Endothelial cell (in vitro differentiated cells): ENCODE measurements around the gene KLHL41. TPM values are rescaled to one million over a fixed set of nuclear protein-coding genes. Genes with fewer than 3 reads are reported as not detected.
"Not testable (repeated sequence)": the region's sequence is repeated elsewhere in the genome, so short reads cannot be mapped to it uniquely, and the experiment has no call there.

Experiments
- DNase-seq: peaks from one replicate; pipeline ENCODE4 v3.0.0; 2021; ENCODE audit warnings: low spot score
- H3K27ac Mint-ChIP-seq: one replicate; pipeline ENCODE4 v1.8.0; 2021; ENCODE audit warnings: mixed read lengths, inconsistent platforms; ENCODE audit not compliant: unreplicated experiment
- H3K27me3 Mint-ChIP-seq: one replicate; pipeline ENCODE4 v1.8.0; 2021; ENCODE audit warnings: mild to moderate bottlenecking, moderate library complexity, mixed read lengths, inconsistent platforms; ENCODE audit not compliant: unreplicated experiment
- H3K36me3 Mint-ChIP-seq: one replicate; pipeline ENCODE4 v1.8.0; 2021; ENCODE audit warnings: mild to moderate bottlenecking, low read depth, mixed read lengths, inconsistent platforms; ENCODE audit not compliant: unreplicated experiment
- H3K4me1 Mint-ChIP-seq: one replicate; pipeline ENCODE4 v1.8.0; 2021; ENCODE audit warnings: mild to moderate bottlenecking, mixed read lengths, inconsistent platforms; ENCODE audit not compliant: unreplicated experiment
- H3K4me3 Mint-ChIP-seq: one replicate; pipeline ENCODE4 v1.8.0; 2021; ENCODE audit warnings: mild to moderate bottlenecking, mixed read lengths, inconsistent platforms; ENCODE audit not compliant: unreplicated experiment
- H3K9me3 Mint-ChIP-seq: one replicate; pipeline ENCODE4 v1.8.0; 2021; ENCODE audit warnings: mixed read lengths, inconsistent platforms; ENCODE audit not compliant: unreplicated experiment
- CTCF ChIP-seq: fragments of 200-600 bp; sonication (generic); IDR thresholded peaks from one replicate; pipeline ENCODE4 v1.5.0; 2021; ENCODE audit warnings: antibody characterized with exemption; ENCODE audit not compliant: unreplicated experiment
- total RNA-seq: library from RNA; stranded (reverse); fragmentation: NEBNext Ultra II Directional; extraction: Animal tissue kit (Norgen Biotek cat#: 25700); gene quantifications from one replicate; pipeline ENCODE4 v1.2.1, GENCODE V29; 2021; ENCODE audit not compliant: unreplicated experiment

KLHL41 gene
- total RNA-seq, 1 donor from 2014 or later: 0.10 TPM

GRCh38 chr2:169525434-169525833, 15.9 kb downstream of the KLHL41 start:
- no peaks in the 10 kb centered on the region for H3K27me3 Mint-ChIP-seq
- H3K4me3 Mint-ChIP-seq: no peak overlapping the region
- H3K4me1 Mint-ChIP-seq: peaks cover 2% of the 10 kb centered on the region
- no peaks in the 10 kb centered on the region for H3K36me3 Mint-ChIP-seq
- no peak overlapping the region for H3K27ac Mint-ChIP-seq
- no peak for DNase-seq
- no peak for TF ChIP-seq CTCF
- no peaks in the 10 kb centered on the region for H3K9me3 Mint-ChIP-seq

GRCh38 chr2:169526451-169526850, 16.9 kb downstream of the KLHL41 start:
- Mint-ChIP-seq H3K27me3 (no peaks in the 10 kb centered on the region), H3K27ac (no peak overlapping the region), H3K36me3 (no peaks in the 10 kb centered on the region), H3K4me1 (peaks cover 2% of the 10 kb centered on the region), H3K9me3 (no peaks in the 10 kb centered on the region), H3K4me3 (no peak overlapping the region)
- DNase-seq: no peak
- no peak for TF ChIP-seq CTCF

GRCh38 chr2:169528271-169528701, 18.8 kb downstream of the KLHL41 start:
- H3K4me3 Mint-ChIP-seq: no peak overlapping the region
- DNase-seq: peak; percentile 82
- H3K9me3 Mint-ChIP-seq: no peaks in the 10 kb centered on the region
- peak; percentile 93 for TF ChIP-seq CTCF
- no peak overlapping the region for H3K27ac Mint-ChIP-seq
- H3K4me1 Mint-ChIP-seq: peaks cover 2% of the 10 kb centered on the region
- no peaks in the 10 kb centered on the region for H3K27me3 Mint-ChIP-seq
- H3K36me3 Mint-ChIP-seq: no peaks in the 10 kb centered on the region

- not testable (repeated sequence) for H3K4me1 Mint-ChIP-seq, H3K9me3 Mint-ChIP-seq, H3K36me3 Mint-ChIP-seq, DNase-seq, H3K27ac Mint-ChIP-seq, H3K27me3 Mint-ChIP-seq, H3K4me3 Mint-ChIP-seq
These were observed 30.0 kb downstream of the KLHL41 start for GRCh38 chr2:169539460-169539859.

- no peak for TF ChIP-seq CTCF
- H3K27ac Mint-ChIP-seq: no peak overlapping the region
- H3K36me3 Mint-ChIP-seq: peaks cover 5% of the 10 kb centered on the region
- no peak overlapping the region for H3K4me3 Mint-ChIP-seq
- H3K9me3 Mint-ChIP-seq: no peaks in the 10 kb centered on the region
- H3K27me3 Mint-ChIP-seq: no peaks in the 10 kb centered on the region
- H3K4me1 Mint-ChIP-seq: peaks cover 7% of the 10 kb centered on the region
- no peak for DNase-seq
These were observed 30.6 kb downstream of the KLHL41 start for GRCh38 chr2:169540146-169540545.

GRCh38 chr2:169542433-169542832, 32.9 kb downstream of the KLHL41 start:
- Mint-ChIP-seq H3K27ac (peak overlapping the region; percentile 83), H3K4me3 (no peak overlapping the region), H3K9me3 (no peaks in the 10 kb centered on the region), H3K36me3 (peaks cover 7% of the 10 kb centered on the region), H3K27me3 (no peaks in the 10 kb centered on the region), H3K4me1 (peaks cover 7% of the 10 kb centered on the region)
- no peak for DNase-seq
- TF ChIP-seq CTCF: no peak
